ENCODE measurements around the gene BAK1.
"Not testable (repeated sequence)": the region's sequence is repeated elsewhere in the genome, so short reads cannot be mapped to it uniquely, and the experiment has no call there.

Gene BAK1

DNA sequence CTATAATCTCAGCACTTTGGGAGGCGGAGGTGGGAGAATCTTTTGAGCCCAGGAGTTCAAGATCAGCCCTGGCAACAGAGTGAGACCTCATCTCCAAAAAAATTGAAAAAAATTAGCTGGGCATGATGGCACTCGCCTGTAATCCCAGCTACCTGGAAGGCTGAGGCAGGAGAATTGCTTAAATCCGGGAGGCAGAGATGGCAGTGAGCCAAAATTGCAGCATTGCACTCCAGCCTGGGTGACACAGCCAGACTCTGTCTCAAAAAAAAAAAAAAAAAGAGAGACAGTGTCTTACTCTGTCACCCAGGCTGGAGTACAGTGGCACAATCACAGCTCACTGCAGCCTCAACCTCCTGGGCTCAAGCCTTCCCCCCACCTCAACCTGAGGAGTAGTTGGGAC, 27.2 kb downstream of the BAK1 start:
- not testable (repeated sequence) for DNase-seq

DNA sequence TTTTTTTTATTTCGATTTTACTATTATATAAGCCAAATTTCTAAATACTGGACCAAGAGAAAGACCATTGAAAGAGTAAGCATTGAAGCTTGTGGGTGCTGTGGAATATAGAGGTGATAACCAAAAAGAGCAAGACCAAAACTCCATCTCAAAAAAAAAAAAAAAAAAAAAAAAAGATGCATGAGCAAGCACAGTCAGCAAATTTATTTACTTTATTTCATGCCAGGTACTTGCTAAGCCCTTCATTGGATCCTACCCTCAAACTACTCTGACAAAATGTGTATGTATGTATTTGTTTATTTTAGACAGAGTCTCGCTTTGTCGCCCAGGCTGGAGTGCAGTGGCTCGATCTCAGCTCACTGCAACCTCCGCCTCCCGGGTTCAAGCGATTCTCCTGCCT, 27.8 kb downstream of the BAK1 start:
- no peak for DNase-seq

GRCh38 chr6:33551538-33551937, 28.5 kb downstream of the BAK1 start:
- no peak for DNase-seq

DNA sequence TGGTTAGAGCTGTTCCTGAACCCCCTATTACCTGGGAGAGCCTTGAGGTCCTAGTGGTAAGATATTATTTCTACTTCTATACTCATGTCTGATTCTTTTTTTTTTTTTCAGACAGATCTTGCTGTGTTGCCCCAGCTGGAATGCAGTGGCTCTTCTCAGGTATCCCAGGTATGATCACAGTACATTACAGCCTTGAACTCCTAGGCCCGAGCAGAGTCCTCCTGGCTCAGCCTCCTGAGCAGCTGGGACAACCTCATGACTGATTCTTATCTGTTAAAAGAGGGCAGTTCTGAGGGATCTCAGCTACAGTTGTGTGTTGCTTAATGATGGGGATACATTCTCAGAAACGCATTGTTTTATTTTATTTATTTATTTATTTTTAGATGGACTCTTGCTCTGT, 30.2 kb downstream of the BAK1 start:
- no peak for DNase-seq

DNA sequence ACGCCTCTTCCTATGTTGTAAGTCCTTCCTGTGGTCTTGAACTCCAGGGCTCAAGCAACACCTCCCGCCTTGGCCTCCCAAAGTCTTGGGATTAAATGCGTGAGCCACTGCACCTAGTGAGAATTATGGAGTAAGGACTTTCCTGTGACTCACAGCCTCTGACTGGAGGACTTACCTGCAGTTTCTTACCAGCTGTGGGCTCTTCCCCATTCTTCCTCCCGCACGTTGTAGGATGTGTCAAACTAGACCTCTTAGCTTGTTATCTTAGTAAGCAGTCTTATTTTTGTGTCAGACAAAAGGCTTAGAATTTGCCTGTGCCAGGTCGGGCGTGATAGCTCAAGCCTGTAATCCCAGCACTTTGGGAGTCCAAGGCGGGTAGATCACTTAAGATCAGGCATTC, 30.9 kb downstream of the BAK1 start:
- DNase-seq = no peak

DNA sequence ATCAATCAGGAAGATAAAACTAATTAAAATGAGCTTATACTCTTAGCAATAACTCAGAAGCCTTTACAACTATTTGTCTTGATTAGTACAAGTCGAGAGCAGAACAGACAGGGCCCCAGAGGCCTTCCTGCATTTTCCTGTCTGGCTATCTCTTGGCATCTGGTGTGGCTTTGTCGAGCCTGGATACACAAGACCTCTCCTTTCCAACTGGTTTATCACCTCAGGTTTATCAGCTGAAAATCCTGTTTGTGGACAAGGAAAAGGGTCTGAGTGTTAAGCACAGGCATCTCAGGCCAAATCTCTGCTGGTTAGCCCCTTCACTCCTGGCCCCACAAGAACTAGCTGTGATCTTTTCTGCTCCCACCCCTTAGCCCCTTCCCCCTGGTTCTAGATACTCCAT, 32.6 kb downstream of the BAK1 start:
- DNase-seq = no peak

GRCh38 chr6:33546766-33547165, 33.3 kb downstream of the BAK1 start:
- no peak for DNase-seq

GRCh38 chr6:33545292-33545691, 34.8 kb downstream of the BAK1 start:
- DNase-seq = not testable (repeated sequence)

GRCh38 chr6:33543116-33543515, 37.0 kb downstream of the BAK1 start:
- no peak for DNase-seq

DNA sequence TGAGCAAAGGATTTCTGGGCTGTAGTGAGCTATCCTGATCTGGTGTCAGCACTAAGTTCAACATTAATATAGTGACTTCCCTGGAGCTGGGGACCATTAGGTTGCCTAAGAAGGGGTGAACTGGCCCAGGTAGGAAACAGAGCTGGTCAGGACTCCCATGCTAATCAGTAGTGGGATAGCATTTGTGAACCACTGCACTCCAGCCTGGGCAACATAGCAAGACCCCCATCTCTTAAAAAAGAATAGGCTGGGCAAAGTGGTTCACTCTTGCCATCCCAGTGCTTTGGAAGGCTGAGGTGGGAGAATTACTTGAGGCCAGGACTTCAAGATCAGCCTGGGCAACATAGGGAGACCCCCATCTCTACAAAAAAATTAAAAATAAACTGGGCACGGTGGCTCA, 39.3 kb downstream of the BAK1 start:
- DNase-seq = no peak

DNA sequence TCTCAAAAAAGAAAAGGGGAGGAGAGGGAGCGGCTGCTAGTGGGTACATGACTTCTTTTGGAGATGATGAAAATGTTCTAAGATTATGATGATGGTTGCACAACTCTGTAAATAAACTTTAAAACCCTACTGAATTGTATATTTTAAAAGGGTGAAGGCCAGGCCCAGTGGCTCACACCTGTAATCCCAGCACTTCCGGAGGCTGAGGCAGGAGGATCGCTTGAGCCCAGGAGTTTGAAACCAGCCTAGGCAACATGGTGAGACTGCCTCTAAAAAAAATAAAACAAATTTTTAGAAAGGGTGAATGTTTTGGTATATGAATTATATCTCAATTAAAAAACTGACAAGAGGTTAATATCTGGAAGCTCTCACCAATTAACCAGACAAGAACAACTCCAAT, 45.4 kb downstream of the BAK1 start:
- no peak for DNase-seq

DNA sequence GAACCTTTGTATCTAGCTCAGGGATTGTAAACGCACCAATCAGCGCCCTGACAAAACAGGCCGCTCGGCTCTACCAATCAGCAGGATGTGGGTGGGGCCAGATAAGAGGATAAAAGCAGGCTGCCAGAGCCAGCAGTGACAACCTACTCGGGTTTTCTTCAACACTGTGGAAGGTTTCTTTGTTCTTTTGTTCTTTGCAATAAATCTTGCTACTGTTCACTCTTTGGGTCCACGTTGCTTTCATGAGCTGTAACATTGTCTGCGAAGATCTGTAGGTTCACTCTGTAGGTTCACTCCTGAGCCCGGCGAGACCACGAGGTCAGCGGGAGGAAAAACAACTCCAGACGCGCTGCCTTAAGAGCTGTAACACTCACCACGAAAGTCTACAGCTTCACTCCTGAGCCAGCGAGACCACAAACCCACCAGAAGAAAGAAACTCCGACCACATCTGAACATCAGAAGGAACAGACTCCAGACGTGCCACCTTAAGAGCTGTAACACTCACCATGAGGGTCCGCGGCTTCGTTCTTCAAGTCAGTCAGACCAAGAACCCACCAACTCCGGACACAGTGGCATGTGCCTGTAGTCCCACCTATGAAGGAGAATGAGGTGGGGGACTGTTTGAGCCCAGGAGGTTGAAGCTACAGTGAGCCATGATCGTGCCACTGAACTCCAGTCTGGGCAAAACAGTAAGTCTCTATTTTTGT, 46.8 kb downstream of the BAK1 start:
- DNase-seq = not testable (repeated sequence)

DNA sequence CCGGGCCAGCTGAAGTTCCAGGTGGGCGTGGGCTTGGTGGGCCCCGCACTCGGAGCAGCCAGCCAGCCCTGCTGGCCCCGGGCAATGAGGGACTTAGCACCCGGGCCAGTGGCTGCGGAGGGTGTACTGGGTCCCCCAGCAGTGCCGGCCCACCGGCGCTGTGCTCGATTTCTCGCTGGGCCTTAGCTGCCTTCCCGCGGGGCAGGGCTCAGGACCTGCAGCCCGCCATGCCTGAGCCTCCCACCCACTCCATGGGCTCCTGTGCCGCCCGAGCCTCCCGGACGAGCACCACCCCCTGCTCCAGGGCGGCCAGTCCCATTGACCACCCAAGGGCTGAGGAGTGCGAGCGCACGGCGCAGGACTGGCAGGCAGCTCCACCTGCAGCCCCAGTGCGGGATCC, 47.6 kb downstream of the BAK1 start:
- not testable (repeated sequence) for DNase-seq

DNA sequence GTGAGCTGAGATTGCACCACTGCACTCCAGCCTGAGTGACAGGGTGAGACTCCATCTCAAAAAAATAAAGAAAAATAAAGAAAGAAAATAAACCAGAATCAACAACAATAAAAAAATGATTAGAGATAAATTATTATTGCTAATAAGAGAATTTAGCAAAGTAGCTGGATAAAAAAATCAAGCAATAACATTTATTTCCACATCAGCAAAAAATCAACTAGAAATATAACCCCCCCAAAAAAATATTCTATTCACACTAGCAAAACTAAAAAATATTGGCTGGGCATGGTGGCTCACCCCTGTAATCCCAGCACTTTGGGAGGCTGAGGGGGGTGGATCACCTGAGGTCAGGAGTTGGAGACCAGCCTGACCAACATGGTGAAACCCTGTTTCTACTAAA, 49.5 kb downstream of the BAK1 start:
- not testable (repeated sequence) for DNase-seq

Measured in anterior cingulate cortex (tissue), 58 donors.